OCI-LY3 (cell line): ENCODE measurements around the gene DDX31.

Experiments used
- H2AFZ ChIP-seq: fragments of 200-600, 300-600 bp; shearing (Covaris generic); 2 replicates; pipeline ENCODE4 v1.6.0; 2014; ENCODE audit warnings: antibody characterized with exemption, low read depth, low read length
- H3K27ac ChIP-seq: fragments of 200-600, 300-600 bp; sonication (generic); 2 replicates; pipeline ENCODE4 v1.5.1; 2014; ENCODE audit warnings: mild to moderate bottlenecking, low read length, moderate library complexity, mixed read lengths
- H3K27me3 ChIP-seq: fragments of 200-600, 300-600 bp; sonication (generic); 2 replicates; pipeline ENCODE4 v1.6.1; 2014; ENCODE audit warnings: low read depth, low read length, mixed read lengths
- H3K36me3 ChIP-seq: fragments of 200-600, 300-600 bp; sonication (generic); replicated peaks from 2 replicates; pipeline ENCODE3; 2014; ENCODE audit warnings: low read depth, low read length, mixed read lengths
- H3K4me1 ChIP-seq: fragments of 300-600, 200-600 bp; sonication (generic); 2 replicates; pipeline ENCODE4 v1.6.1; 2014; ENCODE audit warnings: low read length, mixed read lengths
- H3K4me2 ChIP-seq: fragments of 200-600, 300-600 bp; sonication (generic); 2 replicates; pipeline ENCODE4 v1.6.1; 2014; ENCODE audit warnings: low read length, mixed read lengths
- H3K4me3 ChIP-seq: fragments of 300-600, 200-600 bp; sonication (generic); 2 replicates; pipeline ENCODE4 v1.5.1; 2014; ENCODE audit warnings: antibody characterized with exemption, mild to moderate bottlenecking, low read length, moderate library complexity
- H3K79me2 ChIP-seq: fragments of 300-600, 200-600 bp; shearing (Covaris generic); 2 replicates; pipeline ENCODE4 v1.6.1; 2014; ENCODE audit warnings: mild to moderate bottlenecking, low read length, mixed read lengths
- H3K9ac ChIP-seq: fragments of 300-600, 200-600 bp; shearing (Covaris generic); 2 replicates; pipeline ENCODE4 v1.6.0; 2014; ENCODE audit warnings: mild to moderate bottlenecking, low read length, moderate library complexity
- H3K9me3 ChIP-seq: fragments of 200-600, 300-600 bp; shearing (Covaris generic); 2 replicates; pipeline ENCODE4 v1.6.1; 2014; ENCODE audit warnings: low read length, mixed read lengths; ENCODE audit not compliant: insufficient read depth
- H4K20me1 ChIP-seq: fragments of 200-600, 300-600 bp; sonication (generic); 2 replicates; pipeline ENCODE4 v1.6.1; 2016; ENCODE audit warnings: low read length, mixed read lengths; ENCODE audit not compliant: insufficient read depth
- EZH2phosphoT487 ChIP-seq: fragments of 200-600 bp; shearing (Covaris generic); IDR thresholded peaks from 2 replicates; pipeline ENCODE4 v1.6.1; 2018; ENCODE audit warnings: antibody characterized with exemption, mixed run types, low read depth
- TF ChIP-seq, protein P1 (sequence below): fragments of 200-600, 300-600 bp; sonication (generic); IDR thresholded peaks from 2 replicates; pipeline ENCODE4 v1.5.1; 2014; ENCODE audit warnings: antibody characterized with exemption, low read length, low read depth

Gene DDX31

GRCh38 chr9:132708769-132709430 lies 39.1 kb upstream of the DDX31 start:
- TF ChIP-seq, protein P1, sequence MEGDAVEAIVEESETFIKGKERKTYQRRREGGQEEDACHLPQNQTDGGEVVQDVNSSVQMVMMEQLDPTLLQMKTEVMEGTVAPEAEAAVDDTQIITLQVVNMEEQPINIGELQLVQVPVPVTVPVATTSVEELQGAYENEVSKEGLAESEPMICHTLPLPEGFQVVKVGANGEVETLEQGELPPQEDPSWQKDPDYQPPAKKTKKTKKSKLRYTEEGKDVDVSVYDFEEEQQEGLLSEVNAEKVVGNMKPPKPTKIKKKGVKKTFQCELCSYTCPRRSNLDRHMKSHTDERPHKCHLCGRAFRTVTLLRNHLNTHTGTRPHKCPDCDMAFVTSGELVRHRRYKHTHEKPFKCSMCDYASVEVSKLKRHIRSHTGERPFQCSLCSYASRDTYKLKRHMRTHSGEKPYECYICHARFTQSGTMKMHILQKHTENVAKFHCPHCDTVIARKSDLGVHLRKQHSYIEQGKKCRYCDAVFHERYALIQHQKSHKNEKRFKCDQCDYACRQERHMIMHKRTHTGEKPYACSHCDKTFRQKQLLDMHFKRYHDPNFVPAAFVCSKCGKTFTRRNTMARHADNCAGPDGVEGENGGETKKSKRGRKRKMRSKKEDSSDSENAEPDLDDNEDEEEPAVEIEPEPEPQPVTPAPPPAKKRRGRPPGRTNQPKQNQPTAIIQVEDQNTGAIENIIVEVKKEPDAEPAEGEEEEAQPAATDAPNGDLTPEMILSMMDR, result no peak
- no peak for TF ChIP-seq EZH2phosphoT487
- no peak overlapping the region for H3K4me3 ChIP-seq

DNA sequence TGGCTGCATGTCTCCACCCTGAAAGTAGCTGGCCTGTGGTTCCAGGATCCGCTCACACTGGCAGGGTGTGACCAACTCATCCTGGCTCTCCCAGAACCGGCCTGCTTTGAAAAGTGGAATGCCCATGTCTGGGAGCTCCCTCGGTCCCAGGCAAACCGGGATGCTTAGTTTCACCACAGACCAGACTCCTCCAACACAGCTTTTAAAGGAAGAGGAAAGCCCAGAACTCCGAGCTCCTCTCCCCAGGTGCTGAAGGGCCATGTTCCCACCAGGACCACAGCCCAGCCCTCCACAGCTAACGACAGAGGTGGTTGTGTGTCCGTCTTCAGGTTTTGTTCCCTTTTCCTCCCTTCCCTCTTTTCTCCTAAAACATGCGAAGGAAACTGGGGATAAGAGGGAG lies 38.5 kb upstream of the DDX31 start:
- Histone ChIP-seq H3K9ac (no peak overlapping the region), H3K4me2 (no peak overlapping the region), H3K27ac (no peak overlapping the region), H3K4me3 (no peak overlapping the region), H3K79me2 (no peaks in the 10 kb centered on the region), H4K20me1 (no peaks in the 10 kb centered on the region), H3K36me3 (no peaks in the 10 kb centered on the region), H2AFZ (no peak overlapping the region), H3K4me1 (no peaks in the 10 kb centered on the region), H3K27me3 (no peaks in the 10 kb centered on the region; the same call in 1 of the 2 replicates), H3K9me3 (no peaks in the 10 kb centered on the region)
- TF ChIP-seq EZH2phosphoT487, result no peak
- TF ChIP-seq, protein P1, result no peak

More at GRCh38 chr9:132708769-132709430, 39.1 kb upstream of the DDX31 start:
- no peak overlapping the region for H2AFZ ChIP-seq
- H3K79me2 ChIP-seq, result no peaks in the 10 kb centered on the region
- no peaks in the 10 kb centered on the region for H3K36me3 ChIP-seq
- no peaks in the 10 kb centered on the region for H3K4me1 ChIP-seq
- H4K20me1 ChIP-seq, result no peaks in the 10 kb centered on the region
- H3K9ac ChIP-seq, result no peak overlapping the region
- no peak overlapping the region for H3K4me2 ChIP-seq
- no peak overlapping the region for H3K27ac ChIP-seq
- no peaks in the 10 kb centered on the region for H3K9me3 ChIP-seq
- no peaks in the 10 kb centered on the region; the same call in 1 of the 2 replicates for H3K27me3 ChIP-seq

DNA sequence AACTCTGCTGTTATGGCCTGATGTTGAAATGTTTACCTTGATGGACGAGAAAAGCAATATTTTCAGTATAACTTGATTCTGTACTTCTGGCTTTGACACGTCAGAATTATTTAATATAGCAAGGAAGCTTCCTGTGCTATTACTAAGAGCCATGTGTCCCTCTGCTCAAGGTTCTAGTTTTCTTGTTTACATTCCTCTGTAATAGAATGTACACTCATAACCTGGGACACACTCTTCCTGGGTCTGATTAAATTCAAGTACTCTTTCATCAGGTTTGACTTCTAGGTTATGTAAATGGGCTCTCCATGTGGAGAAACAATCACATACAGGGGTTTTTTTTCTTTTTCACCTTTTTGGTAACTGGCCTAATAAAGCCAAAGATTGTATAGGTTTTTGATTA lies 33.6 kb upstream of the DDX31 start:
- Histone ChIP-seq H3K27ac (no peak overlapping the region), H3K4me2 (no peak overlapping the region), H3K9ac (no peak overlapping the region), H2AFZ (no peak overlapping the region), H3K36me3 (no peaks in the 10 kb centered on the region), H3K79me2 (no peaks in the 10 kb centered on the region), H3K4me1 (no peaks in the 10 kb centered on the region), H3K27me3 (no peaks in the 10 kb centered on the region; the same call in 1 of the 2 replicates), H4K20me1 (no peaks in the 10 kb centered on the region), H3K9me3 (no peaks in the 10 kb centered on the region), H3K4me3 (no peak overlapping the region)
- TF ChIP-seq, protein P1, result no peak
- TF ChIP-seq EZH2phosphoT487, result no peak

- Histone ChIP-seq H3K36me3 (no peaks in the 10 kb centered on the region), H3K9me3 (peaks cover 9% of the 10 kb centered on the region; the same call in 1 of the 2 replicates), H3K4me2 (no peak overlapping the region), H3K27me3 (no peaks in the 10 kb centered on the region; the same call in 1 of the 2 replicates), H3K79me2 (no peaks in the 10 kb centered on the region), H3K27ac (no peak overlapping the region), H2AFZ (no peak overlapping the region), H4K20me1 (no peaks in the 10 kb centered on the region), H3K4me3 (no peak overlapping the region), H3K4me1 (no peaks in the 10 kb centered on the region), H3K9ac (no peak overlapping the region)
- TF ChIP-seq EZH2phosphoT487, result no peak
- TF ChIP-seq, protein P1, result no peak
These were observed 32.5 kb upstream of the DDX31 start for GRCh38 chr9:132702254-132702653.
